HFF-Myc (cell line): Measurements from ENCODE around the gene CHMP4B.

ENCODE experiments used
- DNase-seq: peaks from one replicate; pipeline ENCODE4 v3.0.0-alpha.2; 2011; ENCODE audit warnings: low read depth; ENCODE audit errors: extremely low read depth
- H3K4me3 ChIP-seq: replicated peaks from 2 replicates; pipeline ENCODE4 v1.5.1; 2011; ENCODE audit warnings: low read depth, mild to moderate bottlenecking, control low read depth, low read length
- TF ChIP-seq, protein P1 (sequence below): IDR thresholded peaks from 2 replicates; pipeline ENCODE4 v1.5.1; 2012; ENCODE audit warnings: mild to moderate bottlenecking, low read depth, low read length, control low read depth; ENCODE audit errors: missing control alignments

Gene CHMP4B

DNA sequence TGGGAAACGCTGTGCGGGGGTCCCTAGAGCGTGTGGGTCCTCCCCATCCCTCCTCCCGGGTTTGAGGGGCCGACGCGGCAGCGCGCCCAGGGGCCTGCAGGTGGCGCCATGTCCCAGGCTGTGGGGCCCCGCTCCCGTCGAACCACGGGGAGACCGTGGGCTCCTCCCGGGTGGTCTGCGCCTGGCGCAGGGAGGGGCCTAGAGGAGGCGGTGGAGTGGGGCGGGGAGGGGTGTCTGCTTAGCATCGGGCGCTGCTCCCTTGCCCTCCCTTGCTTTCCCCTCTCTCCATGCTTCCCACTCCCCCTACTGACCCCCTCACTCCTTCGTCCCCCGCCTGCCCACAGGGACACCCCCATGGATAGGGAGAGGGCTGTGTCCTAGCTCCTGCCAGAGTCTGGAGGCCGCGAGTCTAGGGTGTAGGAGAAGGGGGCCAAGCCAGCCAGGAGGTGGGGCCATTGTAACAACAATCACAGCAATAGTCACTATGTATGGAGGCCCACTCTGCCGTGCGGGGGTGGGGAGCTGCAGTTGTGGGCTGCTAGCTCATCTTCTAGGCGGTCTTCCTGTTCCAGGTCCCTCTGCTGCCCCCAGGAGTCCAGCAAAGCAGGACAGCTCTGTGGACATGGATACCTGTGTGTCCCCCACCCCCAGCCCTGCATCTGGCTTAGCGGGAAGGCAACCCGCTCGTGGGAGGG lies 51.7 kb downstream of the CHMP4B start:
- H3K4me3 ChIP-seq, result no peak overlapping the region
- DNase-seq, result peak; percentile 26
- TF ChIP-seq, protein P1, sequence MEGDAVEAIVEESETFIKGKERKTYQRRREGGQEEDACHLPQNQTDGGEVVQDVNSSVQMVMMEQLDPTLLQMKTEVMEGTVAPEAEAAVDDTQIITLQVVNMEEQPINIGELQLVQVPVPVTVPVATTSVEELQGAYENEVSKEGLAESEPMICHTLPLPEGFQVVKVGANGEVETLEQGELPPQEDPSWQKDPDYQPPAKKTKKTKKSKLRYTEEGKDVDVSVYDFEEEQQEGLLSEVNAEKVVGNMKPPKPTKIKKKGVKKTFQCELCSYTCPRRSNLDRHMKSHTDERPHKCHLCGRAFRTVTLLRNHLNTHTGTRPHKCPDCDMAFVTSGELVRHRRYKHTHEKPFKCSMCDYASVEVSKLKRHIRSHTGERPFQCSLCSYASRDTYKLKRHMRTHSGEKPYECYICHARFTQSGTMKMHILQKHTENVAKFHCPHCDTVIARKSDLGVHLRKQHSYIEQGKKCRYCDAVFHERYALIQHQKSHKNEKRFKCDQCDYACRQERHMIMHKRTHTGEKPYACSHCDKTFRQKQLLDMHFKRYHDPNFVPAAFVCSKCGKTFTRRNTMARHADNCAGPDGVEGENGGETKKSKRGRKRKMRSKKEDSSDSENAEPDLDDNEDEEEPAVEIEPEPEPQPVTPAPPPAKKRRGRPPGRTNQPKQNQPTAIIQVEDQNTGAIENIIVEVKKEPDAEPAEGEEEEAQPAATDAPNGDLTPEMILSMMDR, result peak; percentile 76

DNA sequence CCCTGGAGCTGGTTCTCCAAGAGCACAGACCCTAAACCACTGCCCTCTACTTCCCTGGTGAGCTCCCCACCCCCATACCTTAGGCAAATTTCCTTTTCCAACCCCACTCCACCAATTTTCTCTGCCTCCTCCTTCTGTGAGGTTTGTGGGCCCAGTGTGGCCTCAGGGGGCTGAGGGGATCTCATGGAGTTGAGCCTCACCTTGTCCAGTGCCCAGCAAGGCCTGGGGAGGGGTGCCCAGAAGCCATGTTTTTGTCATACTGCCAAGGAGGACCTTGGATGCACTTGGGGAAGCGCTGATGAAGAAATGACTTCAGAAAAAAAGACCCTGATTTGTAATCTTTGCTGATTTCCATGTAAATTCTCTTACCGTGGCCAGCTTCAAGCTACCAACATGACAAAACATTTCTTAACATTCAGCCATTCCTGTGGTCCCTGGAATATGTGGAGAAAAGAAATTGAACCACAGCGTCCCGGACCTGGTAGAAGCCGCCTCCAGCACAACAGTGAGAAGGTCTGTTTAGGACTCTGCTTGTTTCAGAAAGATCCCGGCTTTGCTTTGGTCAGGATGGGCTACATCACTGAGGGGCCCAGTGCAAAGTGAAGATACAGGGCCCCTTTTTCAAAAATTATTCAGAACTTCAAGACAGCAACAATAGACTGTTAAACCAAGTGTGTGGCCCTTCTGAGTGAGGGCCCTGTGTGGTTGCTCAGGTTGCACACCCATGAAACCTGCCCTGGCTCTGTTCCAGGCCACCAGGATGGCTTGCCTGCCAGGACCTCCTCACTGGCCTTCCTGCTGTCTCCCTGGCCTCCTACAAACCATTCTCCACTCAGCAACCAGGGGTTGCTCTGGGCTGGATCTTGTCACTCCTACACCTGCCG lies 52.5 kb downstream of the CHMP4B start:
- TF ChIP-seq, protein P1, result no peak
- no peak overlapping the region for H3K4me3 ChIP-seq
- no peak for DNase-seq

DNA sequence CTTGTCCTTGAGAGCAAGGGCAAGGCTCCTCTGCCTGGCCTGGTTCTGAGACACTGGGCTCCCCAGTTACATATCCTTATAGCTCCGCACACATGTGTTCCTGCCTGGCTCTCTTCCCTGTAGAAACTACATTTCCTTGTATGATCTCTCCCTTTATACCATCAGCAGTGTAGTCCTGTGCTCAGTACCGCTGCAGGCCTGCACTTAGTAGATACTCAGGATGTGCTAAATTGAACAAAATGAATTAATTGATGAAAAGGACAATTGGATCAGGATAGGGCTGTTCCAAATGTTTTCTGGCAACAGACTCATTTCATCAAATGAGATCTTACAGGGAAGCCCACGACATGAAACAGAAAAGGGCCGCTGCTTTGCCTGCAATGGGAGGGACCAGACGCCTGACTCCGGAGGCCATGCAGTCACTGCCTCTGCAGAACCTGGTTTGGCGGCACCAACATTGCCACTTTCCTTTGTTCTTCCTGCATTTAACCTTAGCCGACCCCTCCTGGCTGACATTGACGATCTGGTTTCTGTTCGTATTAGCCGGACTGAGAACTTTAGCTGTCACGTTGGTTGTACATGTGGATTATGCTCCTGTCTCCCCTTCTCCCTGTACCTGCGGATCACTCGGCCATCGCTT lies 53.3 kb downstream of the CHMP4B start:
- H3K4me3 ChIP-seq, result no peak overlapping the region
- TF ChIP-seq, protein P1, result no peak
- DNase-seq, result no peak

- TF ChIP-seq, protein P1, result no peak
- H3K4me3 ChIP-seq, result no peak overlapping the region
- DNase-seq, result no peak
These were observed 54.7 kb downstream of the CHMP4B start for GRCh38 chr20:33865761-33866370.

GRCh38 chr20:33866398-33867100 lies 55.4 kb downstream of the CHMP4B start:
- no peak for DNase-seq
- TF ChIP-seq, protein P1, result no peak
- no peak overlapping the region for H3K4me3 ChIP-seq

DNA sequence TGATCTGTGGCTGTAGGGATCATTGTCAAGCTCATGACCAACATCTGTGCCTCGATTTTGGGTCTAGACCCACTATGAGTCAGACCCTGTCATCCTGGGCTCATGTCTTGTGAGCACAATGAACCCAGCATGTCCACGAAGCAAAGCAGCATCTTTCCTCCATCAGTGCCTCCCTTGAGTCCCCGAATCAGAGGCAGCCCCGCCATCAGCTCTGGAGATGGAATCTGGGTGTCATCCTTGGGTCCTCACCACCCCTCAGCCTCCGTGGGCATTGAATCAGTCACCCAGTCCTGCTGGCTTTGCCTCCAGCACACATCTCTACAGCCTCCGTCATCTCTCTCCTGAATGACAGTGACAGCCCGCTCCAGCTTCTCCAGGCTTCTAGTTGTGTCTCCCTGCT lies 56.9 kb downstream of the CHMP4B start:
- H3K4me3 ChIP-seq, result no peak overlapping the region
- TF ChIP-seq, protein P1, result no peak
- no peak for DNase-seq
